Anterior cingulate cortex (tissue), 58 donors: ENCODE measurements around the gene SLC8A3.

Experiments used
- DNase-seq, 58 donors: peaks; one replicate each; lab custom pipeline; 2025; lab: John Stamatoyannopoulos, UW

The SLC8A3 gene

DNA sequence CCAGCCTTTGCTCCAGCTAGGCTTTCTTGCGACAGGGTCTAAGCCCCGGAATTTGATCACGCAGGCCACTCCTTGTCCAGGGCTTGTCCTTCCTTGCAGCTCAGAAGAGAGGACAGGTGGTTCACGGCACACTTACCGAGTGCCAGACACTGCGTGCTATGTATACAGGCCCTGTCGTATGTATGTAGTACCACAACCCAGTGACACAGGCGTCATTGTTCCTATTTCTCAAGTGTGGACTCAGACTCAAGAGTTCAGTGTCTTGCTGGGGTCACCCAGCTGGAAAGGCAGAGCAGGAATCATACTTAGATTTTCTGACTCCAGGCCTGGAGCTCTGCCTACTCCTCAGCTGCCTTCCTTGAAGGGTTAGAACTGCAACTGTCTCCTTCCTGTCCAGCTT, 155.6 kb downstream of the SLC8A3 start:
- no peak for DNase-seq

DNA sequence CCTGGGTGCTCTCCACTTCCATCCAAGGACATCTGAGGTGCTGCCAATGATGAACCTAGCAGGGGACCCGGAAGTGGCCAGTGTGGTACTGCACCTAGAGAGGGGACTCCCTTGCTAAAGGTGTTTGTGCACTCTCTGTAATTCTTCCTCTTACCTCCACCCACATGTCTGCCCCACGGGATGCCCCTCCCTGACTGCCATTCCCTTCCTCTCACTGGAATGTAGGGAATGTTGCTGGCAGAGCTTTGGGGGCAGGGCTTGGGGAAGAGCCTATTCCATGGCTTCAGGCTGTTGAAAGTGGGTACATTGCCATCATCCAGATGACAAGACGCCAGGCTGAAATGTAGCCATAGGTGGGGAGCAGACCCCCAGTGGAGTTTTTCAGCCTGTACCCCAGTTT, 156.3 kb downstream of the SLC8A3 start:
- DNase-seq = no peak

DNA sequence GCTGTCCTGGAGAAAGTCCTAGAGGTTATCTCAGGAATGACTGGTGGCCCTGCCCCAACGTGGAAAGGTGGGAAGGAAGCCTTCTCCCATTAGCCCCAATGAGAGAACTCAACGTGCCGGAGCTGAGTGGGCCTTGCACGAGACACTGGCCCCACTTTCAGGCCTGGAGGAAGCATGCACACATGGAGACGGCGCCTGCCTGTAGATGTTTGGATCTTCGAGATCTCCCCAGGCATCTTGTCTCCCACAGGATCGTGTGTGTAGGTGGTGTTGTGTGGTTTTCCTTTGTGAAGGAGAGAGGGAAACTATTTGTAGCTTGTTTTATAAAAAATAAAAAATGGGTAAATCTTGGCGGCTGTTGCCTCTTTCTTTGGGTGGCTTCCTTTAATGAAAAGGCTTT, 156.7 kb downstream of the SLC8A3 start:
- DNase-seq = peak in 4 of 58 donors; percentile 4 to 17 (median 10)

DNA sequence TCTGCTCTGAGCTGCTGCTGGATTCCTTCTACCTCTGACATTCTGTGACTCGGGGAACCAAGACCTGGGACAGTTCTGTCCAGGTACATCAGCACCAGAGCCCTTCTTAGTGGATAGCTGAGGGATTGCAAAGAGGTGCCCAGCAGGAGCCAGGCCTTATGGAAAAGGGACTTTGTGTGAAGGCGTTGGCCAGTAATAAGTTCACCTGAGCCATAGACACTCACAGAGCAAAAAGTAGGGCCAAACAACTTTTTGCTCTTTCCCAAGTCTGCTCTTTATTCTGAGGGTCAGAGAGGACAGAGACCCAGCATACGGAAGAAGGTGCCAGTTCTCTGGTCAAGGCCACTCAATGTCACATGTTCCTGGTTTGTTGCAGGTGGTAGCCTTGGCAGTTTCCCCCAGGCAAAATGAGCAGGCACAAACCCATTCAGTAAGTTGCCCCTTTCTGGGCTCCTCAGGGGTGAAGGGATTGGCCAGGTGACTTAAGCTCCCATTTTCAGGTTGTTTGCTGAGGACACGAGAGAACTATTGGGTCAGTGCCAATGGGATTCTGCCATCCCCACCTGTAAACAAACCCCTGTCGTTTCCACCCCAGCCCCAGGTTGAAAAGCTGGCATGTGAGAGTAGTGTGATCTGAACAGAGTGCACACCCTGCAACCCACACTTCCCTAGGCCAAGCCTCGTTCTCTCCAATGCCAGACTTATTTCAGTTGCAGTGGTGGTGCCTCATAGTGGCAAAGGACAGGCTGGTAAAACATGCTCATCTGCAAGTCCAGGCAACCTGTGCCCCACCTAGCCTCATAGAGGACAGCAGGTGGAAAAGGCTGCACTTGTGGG, 159.2 kb downstream of the SLC8A3 start:
- DNase-seq = no peak

DNA sequence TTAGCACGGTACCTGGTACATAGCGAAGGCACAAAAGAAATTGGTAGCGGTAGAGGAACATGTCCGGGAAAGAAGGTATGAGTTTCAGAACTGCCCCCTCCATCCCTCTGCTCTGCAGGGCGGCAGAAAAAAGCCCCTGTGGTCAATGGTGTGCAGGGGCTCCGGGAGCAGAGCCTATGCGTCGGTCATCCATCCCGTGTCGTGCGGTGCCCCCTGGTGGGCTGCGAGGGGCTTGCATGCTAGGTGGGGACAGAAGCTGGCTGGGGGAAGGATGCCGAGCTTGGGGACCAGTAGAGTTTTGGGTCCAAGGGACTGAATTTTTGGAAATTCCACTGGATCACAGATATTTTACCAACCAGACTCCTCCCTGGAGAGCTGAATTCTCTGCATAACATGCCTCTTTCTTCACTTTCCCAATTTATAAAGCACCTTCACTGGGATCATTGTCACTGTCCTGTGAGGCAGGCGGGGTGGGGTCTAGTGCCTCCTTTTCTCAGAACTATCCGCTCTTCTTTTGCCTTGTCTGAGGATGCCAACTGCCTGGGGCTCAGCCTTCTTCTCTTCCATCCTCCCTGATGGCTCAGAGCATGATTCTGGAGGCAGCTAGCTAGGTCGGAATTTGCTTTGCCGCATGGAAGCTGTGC, 160.8 kb downstream of the SLC8A3 start:
- DNase-seq = peak in 54 of 58 donors; percentile 4 to 83 (median 55)

DNA sequence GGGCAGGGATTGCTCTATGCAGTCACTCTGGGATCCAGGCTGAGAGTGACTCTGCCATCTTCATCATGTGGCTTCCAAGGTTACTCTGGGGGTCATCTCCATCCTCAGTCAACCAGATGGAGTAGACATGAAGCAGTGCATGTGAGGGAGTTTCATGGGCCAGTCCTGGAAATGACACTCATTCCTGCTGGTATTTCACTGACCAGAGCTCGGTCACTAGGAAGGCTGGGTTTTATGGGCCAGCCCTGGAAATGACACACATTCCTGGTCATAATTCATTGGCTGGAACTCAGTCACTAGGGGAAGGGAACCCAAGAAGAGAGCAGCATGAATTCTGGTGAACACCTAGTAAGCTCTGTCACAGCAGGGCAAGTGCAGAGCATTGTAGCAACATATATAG, 164.9 kb downstream of the SLC8A3 start:
- DNase-seq = no peak

DNA sequence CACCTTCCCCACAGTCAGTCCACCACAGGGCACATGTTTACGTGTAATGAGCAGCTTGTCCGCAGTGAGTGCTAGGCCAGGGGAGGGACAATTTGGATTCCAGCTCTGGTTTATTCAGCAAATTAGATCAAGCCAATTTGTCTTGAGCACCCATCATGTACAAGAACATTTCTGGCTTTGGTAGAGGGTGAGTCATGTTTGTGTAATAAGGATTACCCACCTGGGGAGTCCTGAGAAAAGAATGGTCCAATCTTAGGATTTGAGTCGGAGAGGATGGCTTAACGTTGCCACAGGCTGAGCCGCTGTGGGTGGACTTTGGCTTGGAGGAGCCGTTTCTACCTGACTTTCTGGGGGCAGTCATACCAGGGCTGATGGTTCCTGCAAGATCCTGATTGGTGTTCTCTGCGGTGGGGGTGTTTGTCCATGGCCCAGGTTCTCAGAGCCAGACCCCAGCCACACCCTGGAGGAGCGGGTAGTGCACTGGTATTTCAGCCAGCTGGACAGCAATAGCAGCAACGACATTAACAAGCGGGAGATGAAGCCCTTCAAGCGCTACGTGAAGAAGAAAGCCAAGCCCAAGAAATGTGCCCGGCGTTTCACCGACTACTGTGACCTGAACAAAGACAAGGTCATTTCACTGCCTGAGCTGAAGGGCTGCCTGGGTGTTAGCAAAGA, 165.8 kb downstream of the SLC8A3 start:
- no peak for DNase-seq

DNA sequence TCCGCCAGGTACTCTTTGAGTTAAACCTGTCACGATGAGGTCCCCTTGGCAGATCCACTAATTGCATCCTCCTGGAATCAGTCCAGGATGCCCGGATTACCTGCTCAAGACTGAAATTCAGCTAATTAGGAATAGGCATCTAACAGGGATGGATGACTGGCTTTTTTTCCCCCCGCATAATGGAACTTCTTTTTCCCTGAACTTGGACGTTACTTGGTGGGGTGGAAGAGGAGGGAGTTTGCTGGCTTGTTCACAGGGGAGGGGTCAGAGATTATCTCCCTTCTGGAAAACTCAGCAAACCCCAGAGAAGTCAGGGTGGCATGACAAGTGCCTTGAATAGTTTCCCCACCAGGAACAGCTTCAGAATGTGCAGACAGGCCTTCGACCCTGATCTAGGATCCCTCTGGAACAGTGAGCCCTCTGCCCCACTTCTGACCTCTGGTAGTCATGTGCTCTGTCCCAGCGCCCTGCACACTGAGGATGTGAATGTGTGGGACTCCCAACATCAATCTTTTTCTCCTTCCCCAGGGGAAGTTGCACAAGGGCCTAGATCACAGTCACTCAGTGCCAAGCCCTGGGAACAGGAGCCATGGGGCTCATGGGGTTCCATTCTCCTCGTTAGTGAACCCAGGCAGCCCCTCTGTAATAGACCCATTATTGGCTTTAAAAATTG, 167.1 kb downstream of the SLC8A3 start:
- no peak for DNase-seq

DNA sequence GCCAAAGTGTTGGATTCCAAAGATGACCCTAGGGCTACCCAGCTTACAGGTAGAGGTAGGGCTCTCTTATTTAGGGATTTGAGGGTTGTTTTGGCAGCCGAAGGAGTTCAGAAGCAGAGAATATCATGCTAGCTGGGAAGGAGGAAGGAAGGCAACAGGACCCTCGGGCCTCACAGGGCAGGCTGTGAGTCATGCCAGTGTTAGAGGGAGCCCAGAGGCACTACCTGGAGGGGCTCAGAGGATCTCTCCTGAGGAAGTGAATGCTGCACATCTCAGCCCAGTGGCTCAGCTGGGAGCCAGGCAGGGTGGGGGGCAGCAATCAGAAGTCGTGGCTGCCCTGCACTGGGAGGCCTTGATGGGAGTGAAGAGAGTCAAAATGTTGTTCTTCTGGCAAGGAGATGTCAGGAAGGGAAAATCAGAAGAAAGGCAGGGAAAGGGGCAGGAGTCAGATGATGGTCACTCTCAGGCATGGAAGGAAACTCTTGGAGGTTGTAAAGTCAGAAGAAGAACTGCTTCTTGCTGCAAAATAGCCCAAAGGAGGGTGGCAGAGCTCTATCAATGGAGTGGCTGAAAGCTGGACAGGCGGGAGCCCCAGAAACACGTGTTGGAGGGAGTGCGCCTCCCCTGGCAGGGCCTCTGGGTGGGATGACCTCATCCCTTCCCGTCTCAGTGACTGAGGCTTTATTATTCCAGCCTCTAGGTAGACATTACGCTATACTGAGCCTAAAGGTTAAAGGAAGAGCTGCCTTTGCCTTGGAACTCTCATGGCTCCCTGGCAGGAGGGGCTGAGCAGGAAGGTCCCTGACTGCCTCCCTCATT, 168.2 kb downstream of the SLC8A3 start:
- DNase-seq = peak in 19 of 58 donors; percentile 5 to 50 (median 28)

DNA sequence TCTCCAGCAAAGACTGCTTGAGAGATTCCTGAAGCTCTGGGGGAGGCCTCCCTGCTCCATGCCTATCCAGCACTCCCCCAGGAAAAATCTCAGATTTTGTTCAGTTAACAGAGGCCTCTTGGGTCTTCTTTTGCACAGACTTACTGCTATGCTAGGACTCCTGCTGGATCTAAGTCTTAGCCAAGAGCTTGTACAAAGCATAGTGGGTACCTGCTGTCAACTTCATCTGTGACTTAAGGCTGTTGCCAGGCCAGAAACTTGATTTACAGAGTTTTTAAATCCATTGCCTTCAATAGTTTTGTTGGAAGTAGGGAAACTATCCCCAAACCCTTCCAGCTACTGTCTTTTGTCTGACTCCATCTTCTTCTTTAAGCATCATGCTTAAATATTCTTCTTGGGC, 169.1 kb downstream of the SLC8A3 start:
- no peak for DNase-seq

DNA sequence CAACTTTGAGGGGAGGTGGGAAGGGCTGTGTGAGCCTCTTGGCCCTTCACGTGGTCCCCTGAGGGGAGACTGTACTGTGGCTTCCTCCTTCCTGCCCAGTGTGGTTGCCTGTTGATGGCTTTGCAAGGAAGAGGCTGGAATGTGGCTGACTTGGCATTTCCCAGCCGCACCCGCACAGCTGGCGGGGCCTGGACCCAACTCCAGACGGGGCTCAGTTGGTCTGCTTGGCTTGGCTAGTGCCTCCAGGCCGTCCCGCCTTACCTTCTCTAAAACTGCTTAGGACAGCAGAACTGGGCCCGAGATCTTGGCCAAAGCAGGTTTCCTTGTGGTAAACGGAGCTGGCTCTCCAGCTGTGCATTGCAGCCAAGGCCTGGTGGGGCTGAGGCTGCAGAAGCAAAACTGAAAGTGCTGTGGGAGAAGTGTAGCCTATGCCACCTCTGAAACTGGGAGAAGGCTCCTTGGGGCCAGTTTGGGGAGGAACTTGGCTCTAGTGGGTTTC, 170.0 kb downstream of the SLC8A3 start:
- DNase-seq = peak in 6 of 58 donors; percentile 3 to 55 (median 27)

DNA sequence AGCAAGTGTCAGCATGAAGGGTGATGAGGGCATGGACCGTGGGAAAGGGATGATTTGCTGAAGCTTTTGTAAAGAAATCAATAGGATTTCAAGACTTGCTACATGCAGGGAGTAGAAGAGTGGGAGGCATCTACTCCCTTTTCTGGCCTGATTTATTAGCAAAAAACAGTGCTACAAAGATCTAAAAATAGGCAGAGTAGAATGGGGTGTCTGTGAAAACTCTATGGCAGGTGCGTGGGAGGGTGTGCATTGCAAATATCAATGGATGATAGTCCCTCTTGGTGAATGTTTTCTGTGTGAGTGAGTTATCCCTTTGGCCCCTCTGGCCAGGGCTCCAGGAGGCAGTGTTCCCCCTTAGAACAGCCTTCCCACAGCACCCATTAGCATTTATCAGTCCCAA, 170.5 kb downstream of the SLC8A3 start:
- DNase-seq = peak in 1 of 58 donors; percentile 12

DNA sequence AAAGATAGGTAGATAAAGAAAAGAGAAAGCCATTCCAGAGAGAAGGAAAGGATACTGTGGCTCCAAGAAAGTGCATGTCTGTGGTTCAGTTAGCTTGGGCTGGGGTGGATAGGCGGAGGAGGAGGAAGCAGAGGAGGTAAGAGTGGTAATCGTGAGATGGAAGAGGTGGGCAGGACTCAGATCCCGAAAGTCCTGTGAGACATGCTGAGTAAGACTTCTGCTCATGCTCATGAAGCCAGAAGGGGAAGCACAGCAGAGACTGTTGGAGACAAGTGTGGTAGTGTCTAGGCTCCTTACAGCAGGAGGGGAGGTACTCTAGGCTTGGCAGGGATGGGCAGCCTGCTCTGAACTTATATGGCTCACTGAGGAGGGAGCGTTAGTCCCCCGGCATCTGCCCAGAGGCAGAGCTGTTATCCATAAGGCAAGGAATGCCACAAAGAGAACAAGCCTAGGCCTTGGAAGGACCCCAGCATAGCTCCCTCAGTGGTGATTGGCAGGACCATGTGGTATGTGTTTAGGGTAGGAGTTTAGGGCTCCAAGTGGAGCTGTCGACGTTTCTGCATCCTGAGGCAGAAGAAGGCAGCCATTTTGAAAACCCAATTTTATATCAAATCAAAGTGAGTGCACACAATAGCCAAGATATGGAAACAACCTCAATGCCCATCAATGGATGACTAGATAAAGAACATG, 174.2 kb downstream of the SLC8A3 start:
- DNase-seq = no peak

DNA sequence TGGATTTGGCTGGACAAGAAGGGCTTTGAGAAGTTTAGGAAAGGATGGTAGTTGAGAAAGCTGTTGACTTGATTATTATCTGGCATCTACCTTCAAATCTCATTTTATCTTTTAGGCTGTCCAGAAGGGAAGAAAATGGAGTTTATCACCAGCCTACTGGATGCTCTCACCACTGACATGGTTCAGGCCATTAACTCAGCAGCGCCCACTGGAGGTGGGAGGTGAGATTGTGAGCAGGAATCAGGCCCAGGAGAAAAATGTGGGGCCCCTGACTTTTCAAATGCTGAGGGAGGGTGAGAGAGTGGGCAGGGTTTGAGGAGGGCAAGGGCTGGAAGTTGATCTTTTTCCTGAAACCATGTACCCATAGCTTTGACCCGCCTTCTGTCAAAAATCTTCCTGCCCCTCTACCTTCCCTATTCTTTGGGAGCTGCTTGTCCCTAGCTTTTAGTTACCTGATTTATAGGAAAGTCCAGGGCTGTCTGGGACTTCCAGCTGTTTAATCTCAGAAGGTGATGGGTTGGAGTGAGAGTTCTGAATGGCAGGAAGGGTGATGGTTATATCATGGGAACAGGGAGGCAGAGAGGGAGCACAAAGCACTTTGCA, 175.4 kb downstream of the SLC8A3 start:
- DNase-seq = peak in 8 of 58 donors; percentile 2 to 38 (median 14)

DNA sequence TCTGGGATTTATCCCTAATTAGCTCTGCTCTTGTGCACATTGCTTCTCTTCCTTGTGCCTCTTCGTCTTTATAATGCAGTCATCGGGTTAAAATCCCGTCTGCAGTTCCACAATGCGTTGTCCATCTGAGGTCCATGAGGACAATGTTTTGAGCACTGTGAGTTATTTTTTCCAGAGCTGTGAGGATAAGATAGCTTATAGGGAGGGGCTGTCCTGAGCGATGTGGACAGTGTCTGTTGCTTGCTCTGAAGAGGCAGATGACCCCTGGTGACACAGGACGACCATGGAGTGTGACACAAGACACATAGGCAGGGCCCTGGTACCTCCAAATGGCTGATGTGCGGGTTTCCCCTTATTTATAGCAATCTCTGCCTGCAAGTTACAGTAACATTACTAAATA, 177.0 kb downstream of the SLC8A3 start:
- no peak for DNase-seq

DNA sequence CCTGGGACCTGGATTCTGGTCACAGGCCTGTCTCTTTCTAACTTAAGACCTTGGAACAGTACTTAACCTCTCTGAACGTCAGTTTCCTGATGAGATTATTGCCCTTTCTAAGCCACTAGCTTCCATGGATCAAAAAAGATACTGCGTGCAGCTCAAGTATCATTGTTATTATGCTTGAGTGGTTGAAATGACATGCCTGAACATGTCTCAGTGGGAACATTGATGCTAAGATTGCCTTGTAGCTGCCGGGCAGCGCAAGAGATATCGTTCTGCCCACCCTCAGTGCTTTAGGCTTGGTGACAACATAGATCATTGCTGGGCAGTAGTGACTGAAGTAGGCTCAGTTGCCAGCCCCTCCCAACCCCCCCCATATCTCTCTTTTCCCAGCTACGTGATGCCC, 177.7 kb downstream of the SLC8A3 start:
- DNase-seq = no peak

DNA sequence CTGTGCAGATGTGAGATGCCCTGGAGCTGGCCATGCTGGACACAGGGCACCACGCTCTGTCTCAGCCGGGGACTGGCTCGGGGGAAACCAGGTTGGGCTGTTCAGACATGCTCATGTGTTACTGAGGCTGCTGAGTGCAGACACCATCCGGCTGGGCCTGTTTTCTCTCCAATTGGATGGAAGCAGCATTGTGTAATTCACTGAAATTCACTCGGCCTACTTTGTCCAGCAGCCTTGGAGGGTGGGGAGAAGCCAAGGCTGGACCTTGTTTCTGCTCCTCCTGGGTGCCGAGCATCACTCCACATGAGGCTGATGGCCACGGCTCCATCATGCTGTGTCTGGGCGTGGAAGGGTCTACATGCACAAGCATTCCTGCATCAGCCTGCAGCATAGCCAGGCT, 178.8 kb downstream of the SLC8A3 start:
- no peak for DNase-seq
